HepG2 (cell line): Measurements from ENCODE around the gene NSUN3. TPM values are rescaled to one million over a fixed set of nuclear protein-coding genes. Genes with fewer than 3 reads are reported as not detected.
"Not testable (repeated sequence)": the region's sequence is repeated elsewhere in the genome, so short reads cannot be mapped to it uniquely, and the experiment has no call there.

Source experiments
- ATAC-seq: fragments of 200-7000 bp; cut with Tn5 transposase; 3 replicates; pipeline ENCODE4 v1.9.1; 2020; ENCODE audit warnings: mild to moderate bottlenecking, moderate library complexity
- BruUV-seq: library from RNA; stranded (reverse); fragments of 400-500 nt; replicated peaks from 2 replicates; lab custom pipeline; 2021; lab: Mats Ljungman, UMichigan
- CTCF ChIA-PET: fragments of 300-600 bp; formaldehyde crosslinking; extraction: SDS; loops from one replicate; lab custom pipeline; 2021; ENCODE audit warnings: low total read pairs, inconsistent platforms, low intra/inter-chr PET ratio; lab: Yijun Ruan, JAX
- POLR2A ChIA-PET: fragments of 350-600 bp; sonication (Branson Sonifier 250); formaldehyde crosslinking; loops from one replicate; lab custom pipeline; 2020; ENCODE audit warnings: antibody characterized with exemption, inconsistent platforms; lab: Yijun Ruan, JAX
- DNase-seq: peaks from one replicate; pipeline ENCODE4 v3.0.0-alpha.2; 2015; ENCODE audit warnings: low spot score
- FAIRE-seq: peaks from 3 replicates; lab custom pipeline; 2011; peaks lifted over from hg19 to GRCh38; lab: Jason Lieb, UNC
- H2AFZ ChIP-seq: one replicate; pipeline ENCODE4 v1.6.1; 2011; ENCODE audit warnings: low read length, inconsistent platforms
- H3K27ac ChIP-seq: fragments of 300-600 bp; 3 replicates; pipeline ENCODE4 v1.8.0; 2011; ENCODE audit warnings: mixed run types, mild to moderate bottlenecking, mixed read lengths, low read length, inconsistent platforms; ENCODE audit not compliant: insufficient read depth; ENCODE audit errors: extremely low read length
- H3K27me3 ChIP-seq, 2 experiments: fragments of 200-600 bp in 1 of 2; 2 replicates in 1 of 2; 3 replicates in 1 of 2; pipeline versions ENCODE4 v1.6.0 to v1.8.0; 2011; ENCODE audit warnings: low read length in 2 of 2, mild to moderate bottlenecking in 2 of 2, moderate library complexity in 2 of 2, inconsistent platforms in 1 of 2; ENCODE audit not compliant: insufficient read depth in 2 of 2, control insufficient read depth in 1 of 2
- H3K36me3 ChIP-seq, 2 experiments: fragments of 200-600 bp in 1 of 2; replicated peaks in 1 of 2; 2 replicates in 1 of 2; 3 replicates in 1 of 2; pipeline versions ENCODE4 v1.5.1 to v1.8.0; 2011; ENCODE audit warnings: low read length in 2 of 2, inconsistent platforms in 1 of 2; ENCODE audit not compliant: insufficient read depth in 2 of 2, control insufficient read depth in 1 of 2
- H3K4me1 ChIP-seq: 2 replicates; pipeline ENCODE4 v1.5.1; 2012; ENCODE audit warnings: low read length, inconsistent platforms; ENCODE audit not compliant: insufficient read depth
- H3K4me2 ChIP-seq: 2 replicates; pipeline ENCODE4 v1.6.0; 2011; ENCODE audit warnings: low read depth, low read length, inconsistent platforms
- H3K4me3 ChIP-seq, 3 experiments: fragments of 200-600 bp in 1 of 3; sonication (generic), shearing (Covaris generic) in 1 of 3; replicated peaks in 1 of 3; 2 replicates each; pipeline ENCODE4 v1.5.1; 2011 to 2016; ENCODE audit warnings: low read length in 3 of 3, inconsistent platforms in 2 of 3, low read depth in 2 of 3, mild to moderate bottlenecking in 2 of 3, control low read depth in 1 of 3, mixed read lengths in 1 of 3; ENCODE audit not compliant: insufficient read depth in 1 of 3
- H3K79me2 ChIP-seq: one replicate; pipeline ENCODE4 v1.6.1; 2011; ENCODE audit warnings: low read length, inconsistent platforms; ENCODE audit not compliant: insufficient read depth
- H3K9ac ChIP-seq: 2 replicates; pipeline ENCODE4 v1.6.0; 2011; ENCODE audit warnings: mild to moderate bottlenecking, low read depth, low read length, inconsistent platforms; ENCODE audit not compliant: insufficient read depth
- H3K9me3 ChIP-seq: 2 replicates; pipeline ENCODE4 v1.5.1; 2012; ENCODE audit warnings: mild to moderate bottlenecking, low read length
- H4K20me1 ChIP-seq: 2 replicates; pipeline ENCODE4 v1.6.0; 2011; ENCODE audit warnings: inconsistent platforms, mild to moderate bottlenecking, low read length, moderate library complexity; ENCODE audit not compliant: insufficient read depth
- CHD4 ChIP-seq: fragments of 200-600 bp; sonication (generic); IDR thresholded peaks from 2 replicates; pipeline ENCODE4 v1.7.0; 2017; ENCODE audit warnings: mild to moderate bottlenecking, low read length, borderline replicate concordance
- CTCF ChIP-seq: sonication (generic); formaldehyde crosslinking; IDR thresholded peaks from 2 replicates; pipeline ENCODE4 v1.5.0; 2020; ENCODE audit warnings: mild to moderate bottlenecking, missing genetic modification reagents, moderate library complexity
- HNRNPK ChIP-seq: fragments of 200-400 bp; formaldehyde crosslinking; IDR thresholded peaks from 2 replicates; pipeline ENCODE4 v1.6.1; 2018; ENCODE audit warnings: low read length, low read depth, moderate library complexity, mild to moderate bottlenecking; ENCODE audit not compliant: poor library complexity, severe bottlenecking
- PCBP1 ChIP-seq: fragments of 200-400 bp; formaldehyde crosslinking; IDR thresholded peaks from 2 replicates; pipeline ENCODE4 v1.6.1; 2017; ENCODE audit warnings: mild to moderate bottlenecking, low read depth, low read length, borderline replicate concordance
- STAG1 ChIP-seq: sonication (generic); formaldehyde crosslinking; IDR thresholded peaks from 2 replicates; pipeline ENCODE4 v1.4.0; 2020; ENCODE audit warnings: missing genetic modification reagents
- ZSCAN31 ChIP-seq: sonication (generic); formaldehyde crosslinking; IDR thresholded peaks from 2 replicates; pipeline ENCODE4 v1.5.0; 2020; ENCODE audit warnings: low read depth, mild to moderate bottlenecking, missing genetic modification reagents
- WGBS: methylation state at CpG from one replicate; pipeline ENCODE4 v1.1.6; 2017; ENCODE audit warnings: low lambda C conversion rate; 5-methylcytosine and 5-hydroxymethylcytosine counted together
- in situ Hi-C: cut with HindIII; loops from 2 replicates; pipeline ENCODE4 v1.10.0; 2017; ENCODE audit warnings: low pct_unique_long_range_greater_than_20kb; ENCODE audit not compliant: extremely low pct_ligation_motif_present
- intact Hi-C: fragments of 100-400 bp; cut with micrococcal nuclease; formaldehyde crosslinking; loops from one replicate; pipeline ENCODE4 v1.10.0; 2022; ENCODE audit not compliant: unreplicated experiment
- polyA plus RNA-seq, 8 experiments: library from polyadenylated mRNA; depleted of rRNA in 3 of 8; stranded (reverse) in 7 of 8; unstranded in 1 of 8; fragments of >200 nt; fragmentation: Illumina TruSeq in 4 of 8; extraction: Trizol in 4 of 8; gene quantifications; 2 replicates each; pipeline versions ENCODE4 v1.2.1 to v1.2.3, GENCODE V29; 2011 to 2016; ENCODE audit warnings: low read depth in 4 of 8, missing spikeins in 1 of 8, mixed read lengths in 1 of 8; ENCODE audit not compliant: insufficient read depth in 1 of 8
- total RNA-seq, 5 experiments: library from RNA; depleted of rRNA; stranded (reverse); fragments of >200 nt; fragmentation: Illumina TruSeq; extraction: Trizol; gene quantifications; 2 replicates each; pipeline ENCODE4 v1.2.3, GENCODE V29; 2016; ENCODE audit warnings: low read depth in 1 of 5

The NSUN3 gene
- total and polyA plus RNA-seq, 2 of the 13 experiments (the other 11 are each of a cell fraction or from before 2014, with no cell fraction given) = 3.2 to 10.6 TPM

GRCh38 chr3:94036909-94037507 lies 25.9 kb upstream of the NSUN3 start:
- H3K36me3 ChIP-seq = no peaks in the 10 kb centered on the region
- no TSS peak for BruUV-seq
- ChIA-PET POLR2A (interaction anchor here (1.0 to 1.1 kb wide), 2 partner anchors 26 to 63 kb away, joined by 3 to 5 read pairs; partner anchors contain the start of genes DHFR2 and NSUN3), CTCF (interaction anchor here (1.2 to 1.3 kb wide), 2 partner anchors 32 to 567 kb away, joined by 3 to 4 read pairs; no protein-coding TSS in a partner anchor)
- H3K4me1 ChIP-seq = no peaks in the 10 kb centered on the region
- H2AFZ ChIP-seq = no peak overlapping the region
- peak; percentile 94 for ATAC-seq
- DNase-seq = peak; percentile 29
- H4K20me1 ChIP-seq = no peaks in the 10 kb centered on the region
- no peaks in the 10 kb centered on the region for H3K9me3 ChIP-seq
- WGBS = 71% methylated on average over 3 of the region's 3 CpGs
- in situ Hi-C loops = no loop called here
- no peak overlapping the region for H3K27ac ChIP-seq
- intact Hi-C loops = no loop called here
- H3K9ac ChIP-seq = no peak overlapping the region
- H3K79me2 ChIP-seq = no peaks in the 10 kb centered on the region
- peak; percentile 68 for FAIRE-seq
- H3K4me3 ChIP-seq = no peak overlapping the region
- H3K27me3 ChIP-seq = no peaks in the 10 kb centered on the region
- TF ChIP-seq CTCF (CRISPR knock-in tag) (peak; percentile 51), CHD4 (no peak), STAG1 (CRISPR knock-in tag) (0 out of 2 replicates have a peak, but pooled peaks have one; percentile 7)
- H3K4me2 ChIP-seq = no peak overlapping the region

GRCh38 chr3:94043285-94043684 lies 19.6 kb upstream of the NSUN3 start:
- Histone ChIP-seq H3K4me3 (no peak overlapping the region), H3K27me3 (no peaks in the 10 kb centered on the region; a peak in 1 of 5 replicates), H2AFZ (no peak overlapping the region), H3K4me1 (no peaks in the 10 kb centered on the region), H3K79me2 (no peaks in the 10 kb centered on the region), H3K36me3 (no peaks in the 10 kb centered on the region), H4K20me1 (no peaks in the 10 kb centered on the region), H3K9me3 (no peaks in the 10 kb centered on the region), H3K9ac (no peak overlapping the region), H3K4me2 (no peak overlapping the region), H3K27ac (no peak overlapping the region)
- TF ChIP-seq PCBP1 (0 out of 2 replicates have a peak, but pooled peaks have one; percentile 46), ZSCAN31 (CRISPR knock-in tag) (no peak), HNRNPK (peak; percentile 73)
- no peak for DNase-seq
- no peak for ATAC-seq
- FAIRE-seq = no peak
- intact Hi-C loops (no loop called here), in situ Hi-C loops (no loop called here)
- BruUV-seq = no TSS peak
- POLR2A ChIA-PET = no interaction called here
- CTCF ChIA-PET = no interaction called here
- WGBS = 100% methylated on average over 1 of the region's 1 CpG

- H3K27ac ChIP-seq, H3K4me3 ChIP-seq, intact Hi-C loops, POLR2A ChIA-PET, in situ Hi-C loops, H3K9ac ChIP-seq, H3K36me3 ChIP-seq, H4K20me1 ChIP-seq, FAIRE-seq, DNase-seq, H3K27me3 ChIP-seq, ATAC-seq, H3K4me1 ChIP-seq, BruUV-seq, H3K9me3 ChIP-seq, CTCF ChIA-PET, H3K4me2 ChIP-seq, H2AFZ ChIP-seq, H3K79me2 ChIP-seq: not testable (repeated sequence)
- 98% methylated on average over 31 of the region's 61 CpGs for WGBS
These were observed 18.5 kb upstream of the NSUN3 start for GRCh38 chr3:94044100-94044936.
